GM12872 (cell line): Measurements from ENCODE around the gene SLC22A24.

ENCODE experiments used
- TF ChIP-seq, protein P1 (sequence below): IDR thresholded peaks from 3 replicates; pipeline ENCODE4 v1.5.1; 2011; ENCODE audit warnings: low read depth, mild to moderate bottlenecking, low read length, moderate library complexity; ENCODE audit not compliant: insufficient read depth

The SLC22A24 gene, protein sequence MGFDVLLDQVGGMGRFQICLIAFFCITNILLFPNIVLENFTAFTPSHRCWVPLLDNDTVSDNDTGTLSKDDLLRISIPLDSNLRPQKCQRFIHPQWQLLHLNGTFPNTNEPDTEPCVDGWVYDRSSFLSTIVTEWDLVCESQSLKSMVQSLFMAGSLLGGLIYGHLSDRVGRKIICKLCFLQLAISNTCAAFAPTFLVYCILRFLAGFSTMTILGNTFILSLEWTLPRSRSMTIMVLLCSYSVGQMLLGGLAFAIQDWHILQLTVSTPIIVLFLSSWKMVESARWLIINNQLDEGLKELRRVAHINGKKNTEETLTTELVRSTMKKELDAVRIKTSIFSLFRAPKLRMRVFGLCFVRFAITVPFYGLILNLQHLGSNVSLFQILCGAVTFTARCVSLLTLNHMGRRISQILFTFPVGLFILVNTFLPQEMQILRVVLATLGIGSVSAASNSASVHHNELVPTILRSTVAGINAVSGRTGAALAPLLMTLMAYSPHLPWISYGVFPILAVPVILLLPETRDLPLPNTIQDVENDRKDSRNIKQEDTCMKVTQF

DNA sequence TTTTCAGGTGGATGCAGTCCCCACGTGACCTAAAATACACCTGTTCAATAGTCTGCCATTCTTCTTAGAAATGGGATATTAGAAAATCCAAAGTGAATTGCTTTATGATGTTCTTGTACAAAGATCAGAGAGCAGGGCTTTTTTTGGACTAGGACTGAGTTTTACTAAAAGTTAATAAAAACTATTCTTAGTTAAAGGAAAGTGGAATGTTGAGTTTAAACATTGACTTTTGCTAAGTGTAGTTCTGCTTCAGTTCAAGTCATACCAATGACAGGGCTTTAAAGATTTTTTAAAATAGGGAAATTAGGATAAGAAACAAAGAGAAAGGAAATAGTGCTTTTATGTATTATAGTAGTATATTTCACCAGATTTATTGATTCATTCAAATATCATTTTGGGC, at the start of gene SLC22A24:
SLC22A24 (minus strand) TSS at position 101 of the 400 bp plus-strand sequence. CDS start 442 bp downstream, outside the sequence.
- TF ChIP-seq, protein P1, sequence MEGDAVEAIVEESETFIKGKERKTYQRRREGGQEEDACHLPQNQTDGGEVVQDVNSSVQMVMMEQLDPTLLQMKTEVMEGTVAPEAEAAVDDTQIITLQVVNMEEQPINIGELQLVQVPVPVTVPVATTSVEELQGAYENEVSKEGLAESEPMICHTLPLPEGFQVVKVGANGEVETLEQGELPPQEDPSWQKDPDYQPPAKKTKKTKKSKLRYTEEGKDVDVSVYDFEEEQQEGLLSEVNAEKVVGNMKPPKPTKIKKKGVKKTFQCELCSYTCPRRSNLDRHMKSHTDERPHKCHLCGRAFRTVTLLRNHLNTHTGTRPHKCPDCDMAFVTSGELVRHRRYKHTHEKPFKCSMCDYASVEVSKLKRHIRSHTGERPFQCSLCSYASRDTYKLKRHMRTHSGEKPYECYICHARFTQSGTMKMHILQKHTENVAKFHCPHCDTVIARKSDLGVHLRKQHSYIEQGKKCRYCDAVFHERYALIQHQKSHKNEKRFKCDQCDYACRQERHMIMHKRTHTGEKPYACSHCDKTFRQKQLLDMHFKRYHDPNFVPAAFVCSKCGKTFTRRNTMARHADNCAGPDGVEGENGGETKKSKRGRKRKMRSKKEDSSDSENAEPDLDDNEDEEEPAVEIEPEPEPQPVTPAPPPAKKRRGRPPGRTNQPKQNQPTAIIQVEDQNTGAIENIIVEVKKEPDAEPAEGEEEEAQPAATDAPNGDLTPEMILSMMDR: no peak

DNA sequence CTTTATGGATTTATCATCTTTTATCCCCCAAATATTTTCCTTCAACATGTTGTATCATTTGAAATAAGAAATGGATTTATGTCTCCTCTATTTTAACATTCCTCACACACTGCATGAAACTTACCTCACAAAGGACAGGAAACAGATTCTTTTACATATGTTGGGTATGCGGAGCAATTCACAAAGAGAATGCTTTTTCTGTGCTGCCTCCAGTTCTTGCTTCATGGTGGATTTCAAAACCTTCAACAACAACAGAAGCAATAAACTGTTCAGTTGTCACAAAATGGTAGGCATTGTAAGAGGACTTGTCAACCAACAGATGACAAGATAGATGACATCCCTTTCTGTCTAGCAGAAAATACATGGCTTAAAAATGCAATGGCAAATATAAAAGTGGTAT, 36.5 kb upstream of the SLC22A24 start:
- TF ChIP-seq, protein P1: no peak

DNA sequence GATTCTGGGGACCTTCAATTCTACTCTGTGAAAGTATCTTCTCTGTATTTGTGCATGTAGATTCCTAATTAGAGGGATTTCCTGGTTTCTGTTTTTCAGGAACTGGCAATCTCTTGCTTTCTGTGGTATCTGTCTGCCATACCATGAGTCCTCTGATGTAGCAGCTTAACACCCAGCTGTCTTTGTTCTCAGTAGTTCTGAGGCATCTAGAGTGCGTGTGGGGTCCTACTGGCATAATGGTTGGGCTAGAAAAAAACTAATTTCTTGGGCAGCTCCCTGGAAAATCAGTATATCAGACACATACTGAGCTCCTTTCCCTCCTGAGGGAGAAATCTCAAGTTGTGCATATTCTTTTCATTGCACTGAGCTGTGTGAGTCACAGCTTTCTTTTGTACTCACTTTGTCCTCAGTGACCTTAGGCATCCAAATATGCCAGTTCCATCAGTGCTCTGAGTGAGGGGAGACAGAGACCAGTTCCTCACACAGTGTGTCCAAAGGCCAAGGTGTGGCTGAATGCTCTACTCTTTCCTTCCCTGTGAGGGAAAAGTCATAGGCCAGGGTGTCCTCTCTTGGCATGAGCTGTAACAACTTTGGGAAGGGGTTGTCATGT, 35.5 kb upstream of the SLC22A24 start:
- TF ChIP-seq, protein P1: no peak

DNA sequence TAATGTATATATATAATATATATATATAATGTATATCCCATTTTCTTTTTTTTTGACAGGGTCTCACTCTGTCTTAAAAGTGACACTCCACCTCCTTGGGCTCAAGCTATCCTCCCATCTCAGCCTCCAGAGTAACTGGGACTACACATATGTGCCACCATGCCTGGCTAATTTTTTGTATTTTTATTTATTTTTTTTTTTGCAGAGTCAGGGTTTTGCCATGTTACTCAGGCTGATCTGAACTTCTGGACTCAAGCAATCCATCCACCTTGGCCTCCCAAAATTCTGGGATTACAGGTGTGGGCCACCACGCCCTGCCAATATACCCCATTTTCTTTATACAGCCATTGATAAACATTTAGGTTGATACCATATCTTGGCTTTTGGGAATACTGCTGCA, 33.9 kb upstream of the SLC22A24 start:
- TF ChIP-seq, protein P1: no peak

DNA sequence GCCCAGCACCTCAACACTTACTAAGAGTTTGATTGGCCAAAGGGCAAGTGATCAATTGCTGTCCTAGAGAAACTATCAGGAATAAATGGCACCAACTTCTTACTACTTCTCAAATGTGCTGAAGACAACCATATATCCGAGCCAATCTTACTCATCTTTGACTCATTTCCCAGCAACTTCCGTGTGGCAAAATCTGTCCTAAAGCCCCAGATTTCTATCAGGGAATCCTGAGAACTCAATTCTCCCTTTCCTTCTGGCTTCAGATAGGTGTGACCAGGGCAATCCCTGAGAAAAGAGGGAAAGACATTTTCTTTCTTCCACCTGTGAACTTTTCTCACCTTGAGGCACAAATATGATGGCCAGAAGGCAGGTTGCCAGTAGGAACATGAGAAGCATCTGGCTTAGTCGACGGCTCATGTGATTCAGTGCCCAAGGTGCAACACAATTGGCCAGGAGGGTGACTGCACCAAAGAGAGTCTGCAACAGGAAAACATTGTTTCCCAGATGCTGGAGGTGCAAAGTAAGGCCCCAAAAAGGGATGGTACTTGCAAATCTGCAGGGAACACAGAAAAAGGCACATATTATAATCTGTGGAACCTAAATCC, 21.8 kb upstream of the SLC22A24 start:
- TF ChIP-seq, protein P1: no peak

DNA sequence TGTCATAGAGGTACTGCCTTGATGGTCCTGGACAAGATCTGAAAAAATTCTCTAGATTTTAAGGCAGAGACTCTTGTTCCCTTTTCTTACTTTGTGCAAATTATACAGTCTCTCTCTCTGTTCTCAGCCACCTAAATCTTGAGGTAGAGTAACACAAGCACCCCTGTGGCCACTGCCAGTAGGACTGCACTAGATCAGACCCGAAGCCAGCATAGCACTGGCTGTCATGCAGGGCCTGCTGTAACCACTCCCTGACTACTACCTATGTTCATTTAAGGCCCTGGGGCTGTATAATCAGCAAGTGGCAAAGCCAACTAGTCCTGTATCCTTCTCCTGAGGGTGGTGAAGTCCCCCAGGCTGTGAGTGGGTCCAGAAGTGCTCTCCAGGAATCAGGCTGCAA, 11.8 kb upstream of the SLC22A24 start:
- TF ChIP-seq, protein P1: no peak

DNA sequence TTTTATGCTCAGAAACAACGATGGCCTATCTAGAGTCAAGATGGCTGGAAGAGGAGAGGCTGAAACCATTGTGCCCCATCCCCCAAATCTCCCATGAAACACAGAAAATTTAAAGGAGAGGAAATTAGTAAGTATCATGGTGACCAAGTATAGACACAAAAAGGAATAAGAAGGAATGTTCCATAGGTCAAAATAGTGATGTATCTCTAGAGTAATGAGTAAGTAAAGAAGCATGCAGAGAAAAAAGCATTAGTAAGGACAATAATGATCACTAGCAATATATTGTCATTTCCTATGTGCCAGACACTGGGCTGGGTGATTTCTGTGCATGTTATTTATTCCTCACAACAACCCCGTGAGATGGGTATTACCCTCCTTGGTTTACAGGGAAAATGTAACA, 2.6 kb upstream of the SLC22A24 start:
- TF ChIP-seq, protein P1: no peak
